Left renal cortex interstitium (tissue), 4 donors: ENCODE measurements around the gene CMIP. TPM values are rescaled to one million over a fixed set of nuclear protein-coding genes. Genes with fewer than 3 reads are reported as not detected.

Experiments
- DNase-seq, 4 donors: peaks; one replicate each; pipeline ENCODE4 v3.0.0-alpha.2; 2013; ENCODE audit warnings: low read depth in 4 of 4, low spot score in 2 of 4, missing footprints in 1 of 4
- polyA plus RNA-seq, 4 donors: library from polyadenylated mRNA; unstranded; fragments of 120-200 nt; gene quantifications; one replicate each; pipeline ENCODE4 v1.2.1, GENCODE V29; 2013; ENCODE audit not compliant: insufficient read length in 4 of 4

The CMIP gene
- polyA plus RNA-seq, 4 donors, result 39.5 to 53.2 (median 42.3) TPM

DNA sequence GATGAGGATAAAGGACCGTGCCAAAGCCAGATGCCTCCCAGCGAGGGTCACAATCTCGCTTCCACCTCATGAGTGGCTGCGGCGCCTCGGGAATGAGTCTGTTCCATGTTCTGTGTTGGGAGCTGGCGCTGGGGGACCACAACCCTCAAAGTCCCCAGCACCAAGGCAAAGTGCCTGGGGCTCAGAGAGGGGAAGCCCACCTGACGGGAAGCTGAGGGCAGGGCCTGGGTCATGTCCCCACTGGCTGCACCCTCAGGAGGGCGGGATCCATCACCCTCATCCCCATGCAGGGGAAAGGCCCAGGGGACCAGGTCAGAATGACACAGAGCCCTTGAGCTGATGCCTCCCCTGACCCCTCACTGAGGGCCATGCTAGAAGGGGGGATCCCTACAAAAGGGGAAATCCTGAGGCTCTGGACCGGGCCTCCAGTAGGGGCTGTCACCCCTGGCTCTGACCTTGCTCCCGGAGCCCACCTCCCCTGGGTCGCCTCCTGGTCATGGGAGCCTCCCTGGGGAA lies 183.2 kb downstream of the CMIP start:
- DNase-seq, result no peak

DNA sequence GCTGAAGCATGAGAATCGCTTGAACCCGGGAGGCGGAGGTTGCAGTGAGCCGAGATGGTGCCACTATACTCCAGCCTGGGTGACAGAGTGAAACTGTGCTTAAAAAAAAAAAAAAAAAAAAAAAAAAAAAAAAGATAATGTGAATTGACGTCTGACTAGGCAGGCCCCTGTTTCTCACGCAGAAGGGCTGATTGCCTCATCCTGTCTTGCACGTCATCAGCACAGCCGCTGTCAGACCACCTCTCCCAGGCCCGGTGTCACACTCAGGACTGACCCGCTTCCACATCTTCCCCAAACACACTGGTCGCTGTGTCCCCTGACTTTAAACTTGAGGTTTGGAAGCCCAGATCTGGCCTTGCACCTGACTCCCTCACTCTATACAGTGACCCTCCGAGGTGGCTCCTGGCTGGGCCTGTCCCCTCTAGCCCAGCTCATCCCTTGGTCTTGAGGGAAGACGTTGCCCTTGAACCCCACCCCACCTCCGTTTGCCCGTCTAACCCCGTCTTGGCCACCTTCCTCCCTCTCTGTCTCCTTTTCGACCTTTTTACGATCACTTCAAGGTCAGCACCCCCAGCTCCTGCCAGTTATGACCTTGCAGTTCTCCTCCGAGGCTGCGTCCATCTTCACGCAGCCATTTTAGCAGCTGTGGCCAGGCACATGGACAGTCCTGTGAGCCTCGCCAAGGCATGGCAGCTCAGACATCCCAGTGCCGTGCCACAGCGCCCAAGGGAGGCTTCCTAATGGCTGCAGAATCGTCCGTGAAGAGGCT lies 184.6 kb downstream of the CMIP start:
- no peak for DNase-seq

DNA sequence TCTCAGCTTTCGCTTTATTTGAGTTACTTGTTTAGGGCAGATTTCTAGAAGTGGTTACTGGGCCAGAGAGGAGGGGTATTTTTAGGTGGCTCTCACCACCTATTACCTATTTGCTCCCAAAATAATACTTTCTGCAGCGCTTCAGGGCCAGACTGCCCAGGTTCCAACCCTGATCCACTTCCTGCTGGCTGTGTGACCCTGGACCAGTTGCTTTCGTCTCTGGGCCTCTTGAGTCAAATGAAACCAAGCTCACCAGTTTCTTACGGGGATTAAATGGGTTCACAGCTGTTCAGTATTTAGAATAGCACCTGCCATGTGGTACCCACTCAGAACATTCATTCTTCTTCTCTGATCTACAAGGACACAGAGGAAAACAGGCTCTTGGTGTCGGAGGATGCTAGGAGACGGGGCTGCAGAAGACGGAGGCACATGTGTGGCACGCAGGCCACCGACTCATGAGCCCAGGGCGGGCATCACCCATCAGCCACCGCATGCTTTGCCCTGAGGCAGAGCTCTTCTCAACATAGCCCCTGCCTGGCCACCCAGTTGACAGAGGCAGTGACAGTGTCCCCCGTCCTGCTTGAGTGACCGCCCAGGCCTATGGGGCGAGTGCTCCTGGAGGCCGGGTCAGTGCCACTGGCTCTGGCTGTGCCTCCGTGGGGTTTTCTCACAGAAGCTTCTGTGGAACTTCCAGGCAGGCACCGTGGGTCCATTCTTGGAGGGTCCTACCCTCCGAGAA lies 185.5 kb downstream of the CMIP start:
- no peak for DNase-seq

DNA sequence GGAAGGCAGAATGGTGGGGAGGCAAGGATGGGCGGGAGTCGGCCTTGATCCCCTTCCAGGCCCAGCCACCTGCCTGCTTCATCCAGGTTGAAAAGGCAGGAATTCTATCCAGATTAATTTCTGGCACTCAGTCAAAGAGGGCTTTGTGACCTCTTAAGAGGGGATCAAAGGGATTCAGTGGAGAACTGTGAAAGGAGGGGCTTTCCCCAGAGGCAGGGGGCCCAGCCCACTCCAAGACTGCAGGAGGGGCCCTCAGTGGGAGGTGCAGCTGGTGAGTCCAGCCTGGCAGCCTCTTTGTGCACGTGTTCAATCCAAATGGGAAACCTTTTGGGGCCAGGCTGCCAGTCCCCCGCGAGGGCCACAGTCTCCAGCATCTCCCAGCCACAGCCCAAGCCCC lies 186.0 kb downstream of the CMIP start:
- DNase-seq, result no peak

DNA sequence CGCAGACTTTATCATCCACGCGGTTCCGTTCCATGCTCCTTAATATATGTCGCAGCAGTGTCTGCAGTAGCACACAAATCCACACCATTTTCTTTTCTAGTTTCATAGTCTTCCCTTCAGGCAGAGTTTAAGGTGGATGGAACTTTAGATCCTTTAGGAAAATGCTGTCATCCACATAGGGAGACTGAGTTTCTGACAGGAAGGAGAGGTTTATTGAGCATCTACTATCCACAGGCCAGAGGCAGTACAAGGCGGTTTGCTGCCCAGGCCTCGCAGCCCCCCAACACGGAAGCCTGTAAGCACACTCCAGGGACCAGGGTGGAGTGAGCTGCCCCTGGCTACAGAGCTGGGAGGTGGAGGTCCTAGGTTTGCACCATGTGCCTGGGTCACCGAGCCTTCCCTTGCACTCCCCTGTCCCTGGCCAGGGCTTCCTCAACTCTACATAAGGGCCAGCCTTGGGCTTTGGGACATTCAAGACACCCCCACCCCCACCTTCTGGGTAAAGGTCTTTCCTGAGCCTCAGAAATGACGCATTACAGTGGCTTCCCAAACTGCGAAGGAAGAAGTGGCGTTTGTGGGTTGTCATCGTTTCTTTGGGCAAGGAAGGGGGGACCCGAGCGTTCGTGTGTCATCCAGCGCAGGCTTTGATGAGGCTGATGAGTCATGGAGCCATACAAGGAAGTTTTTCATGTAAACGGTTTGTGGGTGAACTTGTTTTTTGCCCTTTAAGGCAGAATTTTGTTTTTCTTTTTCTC lies 188.0 kb downstream of the CMIP start:
- DNase-seq, result no peak

DNA sequence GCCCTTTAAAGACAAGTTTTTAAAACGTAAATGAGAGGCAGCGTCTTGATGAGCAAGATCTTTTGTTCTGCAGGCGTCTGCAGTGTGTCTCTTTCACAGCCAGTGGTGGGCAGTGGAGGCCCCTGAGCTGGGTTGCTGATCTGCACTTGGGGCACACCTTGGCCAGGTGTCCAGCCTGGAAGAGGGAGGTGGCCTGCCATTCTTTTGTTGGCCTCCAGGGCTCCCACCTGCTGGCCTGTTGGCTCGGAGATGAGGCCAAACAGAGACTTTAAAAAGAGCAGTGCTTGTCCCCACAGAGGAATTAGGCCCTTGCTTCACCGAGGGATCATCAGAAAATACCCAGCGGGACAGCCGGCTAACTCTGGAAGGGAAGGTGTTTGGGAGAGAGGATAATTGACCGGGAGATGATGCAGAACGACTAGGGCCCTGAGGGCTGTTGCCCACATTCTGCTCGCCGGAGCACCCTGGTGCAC lies 188.6 kb downstream of the CMIP start:
- no peak for DNase-seq

DNA sequence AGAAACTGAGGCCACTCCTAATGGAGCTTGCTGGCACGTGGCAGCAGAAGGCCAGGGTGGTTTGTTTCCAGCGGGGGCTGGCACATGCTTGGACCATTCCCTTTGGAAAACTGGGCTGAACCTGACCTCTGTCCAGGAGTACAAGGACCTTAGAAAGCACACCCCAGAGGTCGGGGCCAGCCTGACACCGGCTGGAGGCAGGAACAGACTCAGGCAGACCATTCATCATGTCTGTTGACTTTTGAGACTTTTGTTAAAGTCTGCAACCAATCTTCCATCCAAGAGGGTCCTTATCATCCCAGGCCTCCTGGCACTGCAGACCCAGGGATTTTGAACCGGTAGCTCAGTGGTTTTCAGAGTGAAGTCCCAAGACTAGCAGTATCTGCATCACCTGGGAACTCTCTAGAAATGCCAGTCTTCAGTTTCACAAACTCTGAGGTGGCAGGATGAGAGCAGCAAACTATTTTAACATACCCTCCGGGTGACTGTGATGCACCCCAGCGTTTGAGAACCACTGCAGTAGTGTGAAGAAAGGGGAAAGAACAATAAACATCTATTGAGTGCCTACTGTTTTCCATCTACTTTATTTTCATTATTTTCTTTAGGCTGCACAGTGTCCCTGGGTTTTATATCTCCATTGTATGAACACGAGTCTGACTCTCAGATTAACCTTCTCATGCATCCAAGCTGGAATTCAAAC lies 189.2 kb downstream of the CMIP start:
- DNase-seq, result no peak

DNA sequence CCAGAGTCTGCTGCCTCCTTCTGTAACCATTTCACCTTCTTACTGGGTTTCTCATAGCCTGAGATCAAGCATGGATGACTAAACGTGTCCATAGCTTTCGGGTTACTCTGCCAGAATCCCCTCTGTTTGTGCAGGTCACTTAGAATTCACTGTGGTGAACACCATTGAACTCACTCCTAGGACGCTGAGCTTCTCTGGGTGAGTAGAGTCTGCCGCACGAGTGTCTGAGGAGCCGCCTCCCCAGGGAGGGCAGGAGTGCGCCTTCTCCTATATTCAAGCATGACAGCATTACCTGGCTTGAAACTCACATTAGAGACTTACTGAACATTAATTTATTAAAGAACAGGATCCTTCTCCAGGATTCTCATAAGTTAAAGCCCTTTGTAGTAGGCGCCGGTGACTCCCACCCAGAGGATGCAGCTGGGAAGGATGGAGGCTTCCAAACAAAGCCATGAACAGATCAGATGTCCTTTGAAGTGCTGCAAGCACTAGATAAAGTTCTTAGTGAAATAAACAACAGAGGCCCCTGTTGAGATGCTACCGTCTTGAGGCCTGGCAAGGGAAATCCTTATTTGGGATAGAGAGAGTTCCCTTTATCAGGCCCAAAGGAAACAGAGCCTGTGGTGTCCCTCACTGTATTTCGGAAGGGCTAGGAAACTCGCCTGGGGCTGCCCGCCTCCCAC lies 189.9 kb downstream of the CMIP start:
- DNase-seq, result peak in 1 of 4 donors; percentile 52

DNA sequence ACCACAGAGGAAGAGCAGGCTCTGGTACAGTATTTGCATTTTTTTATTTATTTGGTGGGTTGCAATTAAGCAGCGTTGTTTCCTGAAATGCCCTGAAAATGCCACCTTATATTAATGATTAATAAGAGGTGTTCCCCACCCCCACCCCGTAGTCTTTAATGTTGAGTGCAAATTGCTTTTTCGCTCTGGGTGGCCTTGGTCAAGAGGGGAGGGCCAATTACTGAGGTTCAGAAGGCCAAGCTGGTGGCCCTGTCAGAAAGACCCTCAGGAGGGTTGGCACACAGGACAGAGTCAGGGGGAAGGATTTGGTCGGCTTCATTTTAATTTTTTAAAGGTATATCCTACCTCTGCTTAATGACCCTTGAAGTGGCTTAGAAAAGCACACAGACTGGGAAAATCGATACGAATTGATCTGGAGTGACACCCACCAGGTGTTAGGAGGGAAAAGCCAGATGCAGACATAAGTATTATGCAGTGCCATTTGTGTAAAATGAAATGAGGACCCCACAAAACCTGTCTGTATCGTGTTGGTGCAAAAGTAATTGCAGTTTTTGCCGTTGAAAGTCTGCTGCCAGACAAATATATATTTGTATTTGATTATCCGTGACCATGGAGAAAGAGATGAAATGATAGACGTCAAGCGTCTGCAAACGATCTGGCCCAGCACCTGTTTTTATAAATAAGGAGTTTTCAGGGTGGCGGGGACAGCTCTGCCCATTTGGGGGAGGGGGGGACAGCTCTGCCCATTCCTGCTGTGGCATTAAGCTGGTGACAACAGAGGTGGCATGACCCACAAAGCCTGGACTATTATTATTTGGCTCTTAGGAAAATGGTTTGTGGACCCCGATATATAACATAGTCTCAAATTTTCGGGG lies 190.7 kb downstream of the CMIP start:
- DNase-seq, result no peak

DNA sequence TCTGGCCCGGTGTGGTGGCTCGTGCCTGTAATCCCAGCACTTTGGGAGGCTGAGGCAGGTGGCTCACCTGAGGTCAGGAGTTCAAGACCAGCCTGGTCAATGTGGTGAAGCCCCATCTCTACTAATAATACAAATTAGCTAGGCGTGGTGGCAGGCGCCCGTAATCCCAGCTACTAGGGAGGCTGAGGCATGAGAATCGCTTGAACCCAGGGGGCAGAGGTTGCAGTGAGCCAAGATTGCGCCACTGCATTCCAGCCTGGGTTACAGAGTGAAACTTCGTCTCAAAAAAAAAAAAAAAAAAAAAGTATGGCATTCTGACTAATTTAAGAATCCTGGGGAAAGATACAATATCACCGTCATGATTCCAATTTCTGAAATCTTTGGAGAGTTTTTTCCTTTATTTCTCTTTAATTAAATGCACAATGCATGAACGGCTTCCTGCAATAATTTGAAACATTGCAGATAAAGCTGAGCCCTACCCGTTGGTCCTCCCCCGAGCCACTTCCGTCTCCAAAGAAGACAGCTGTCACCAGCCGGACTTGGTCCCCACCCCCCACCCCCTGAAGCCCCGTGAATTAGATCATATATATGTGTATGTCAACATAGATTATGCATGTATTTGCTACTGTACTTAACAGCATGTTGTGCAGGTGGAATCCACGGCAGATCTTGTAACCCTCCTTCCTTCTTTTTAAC lies 191.8 kb downstream of the CMIP start:
- no peak for DNase-seq

DNA sequence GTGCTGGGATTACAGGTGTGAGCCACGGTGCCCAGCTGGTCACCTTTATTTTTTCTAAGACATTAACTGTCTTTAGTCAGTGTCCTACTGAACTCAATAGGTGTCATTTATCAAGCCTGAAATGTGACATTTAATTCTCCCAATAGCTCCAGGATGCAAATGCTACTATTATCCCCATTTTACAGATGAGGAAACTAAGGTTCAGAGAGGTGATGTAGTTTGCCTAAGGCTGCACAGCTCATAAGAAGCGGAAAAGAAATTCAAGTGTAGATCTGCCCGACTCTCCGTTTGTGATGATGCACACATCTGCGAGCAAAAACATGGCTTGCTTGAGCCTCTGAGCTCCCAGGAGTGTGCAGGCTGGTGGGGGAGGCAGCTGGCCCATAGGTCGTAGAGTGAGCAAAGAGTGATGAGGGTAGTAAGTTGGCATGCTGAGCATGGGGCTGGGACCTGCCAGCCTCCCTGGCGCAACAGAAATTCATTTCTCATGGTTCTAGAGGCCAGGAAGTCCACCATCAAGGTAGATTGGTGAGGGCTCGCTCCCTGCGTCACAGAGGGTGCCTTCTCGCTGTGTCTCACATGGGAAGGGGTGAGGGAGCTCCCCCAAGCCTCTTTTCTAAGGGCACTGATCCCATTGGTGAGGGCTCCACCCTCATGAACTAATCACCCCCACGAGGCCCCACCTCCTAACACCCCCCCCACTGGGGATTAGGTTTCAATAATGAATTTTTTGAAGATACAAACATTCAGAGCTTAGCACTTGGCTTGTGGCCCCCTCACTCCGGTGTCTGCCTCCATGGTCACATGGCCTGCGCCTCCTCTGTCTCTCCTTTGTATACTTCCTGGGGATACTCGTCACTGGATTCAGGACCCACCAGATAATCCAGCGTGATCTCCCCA lies 193.0 kb downstream of the CMIP start:
- no peak for DNase-seq

DNA sequence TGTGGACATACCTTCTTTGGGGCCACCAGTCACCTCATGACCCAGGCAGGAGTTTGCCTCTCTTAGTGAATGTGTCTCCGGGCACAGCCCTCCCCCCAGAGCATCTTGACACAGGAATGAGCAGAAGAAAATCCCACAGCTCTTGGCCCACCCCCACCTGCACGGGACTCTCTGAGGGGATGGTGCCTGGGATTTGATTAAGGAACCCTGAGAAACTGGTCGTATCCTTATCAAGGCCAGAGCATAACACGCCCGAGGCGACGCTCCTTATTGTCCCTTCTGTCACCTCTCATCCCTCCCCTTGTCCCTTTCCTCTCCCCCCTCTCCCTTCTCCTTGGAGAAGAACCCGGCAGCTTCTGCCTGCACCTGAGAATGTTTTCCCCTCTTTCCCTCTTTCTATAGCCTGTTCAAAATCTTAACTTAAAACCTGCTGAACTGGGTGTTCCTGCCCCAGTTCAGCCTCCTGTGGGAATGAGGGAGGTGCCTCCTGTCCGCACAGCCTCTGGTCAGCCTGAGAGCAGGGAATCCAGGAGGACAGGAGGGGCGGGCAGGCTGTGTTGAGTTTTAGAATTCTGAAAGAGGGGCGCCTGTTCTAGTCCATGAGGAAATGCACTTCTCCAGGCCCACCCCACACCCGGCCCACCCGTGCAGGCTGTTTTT lies 193.8 kb downstream of the CMIP start:
- DNase-seq, result no peak

DNA sequence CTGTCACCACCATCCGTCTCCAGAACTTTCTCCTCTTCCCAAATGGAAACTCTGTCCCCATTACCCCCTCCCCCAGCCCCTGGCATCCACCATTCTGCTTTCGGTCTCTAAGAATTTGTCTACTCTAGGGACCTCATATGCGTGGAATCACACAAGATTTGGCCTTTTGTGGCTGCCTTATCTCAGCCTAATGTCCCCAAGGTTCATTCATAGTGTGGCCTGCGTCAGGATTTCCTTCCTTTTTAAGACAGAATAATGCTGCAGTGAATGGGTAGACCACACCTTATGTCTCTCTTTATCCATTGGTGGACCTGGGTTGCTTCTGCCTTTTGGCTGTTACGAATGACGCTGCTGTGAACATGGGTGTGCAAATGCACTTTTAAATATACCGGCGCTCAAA lies 194.7 kb downstream of the CMIP start:
- DNase-seq, result no peak

DNA sequence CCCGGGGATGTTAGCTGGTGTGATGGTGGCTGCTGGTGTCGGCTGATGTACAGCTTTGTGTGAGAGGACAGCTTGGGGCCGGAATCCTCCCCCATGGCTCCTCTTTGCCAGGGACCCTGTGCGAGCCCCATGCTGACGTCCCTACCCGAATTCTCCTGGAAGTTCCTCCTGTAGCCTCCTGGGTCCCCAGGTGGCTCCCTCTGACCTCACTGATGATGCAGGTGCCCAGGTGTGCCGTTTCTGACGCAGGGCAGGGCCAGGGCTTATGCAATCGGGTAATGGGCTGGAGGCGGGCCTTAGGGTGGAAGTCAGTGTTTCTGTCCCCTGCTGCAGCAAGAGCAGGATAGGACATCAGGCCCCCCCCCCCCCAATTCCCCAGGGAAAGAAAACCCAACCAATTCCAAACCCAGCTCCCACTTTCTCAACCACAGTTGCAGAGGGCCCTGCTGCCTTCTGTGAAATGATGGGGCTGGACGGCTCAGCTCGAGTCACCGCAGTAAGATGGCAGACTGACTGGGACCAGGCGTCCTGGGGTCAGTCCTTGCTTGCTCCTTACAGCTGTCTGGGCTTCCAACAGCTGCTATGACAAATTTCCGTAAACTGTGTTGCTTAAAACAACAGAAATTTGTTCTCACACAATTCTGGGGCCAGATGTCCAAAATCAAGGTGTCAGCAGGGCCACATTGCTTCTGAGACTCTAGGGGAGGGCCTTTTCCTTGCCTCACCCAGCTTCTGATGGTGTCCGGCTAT lies 195.5 kb downstream of the CMIP start:
- DNase-seq, result no peak

DNA sequence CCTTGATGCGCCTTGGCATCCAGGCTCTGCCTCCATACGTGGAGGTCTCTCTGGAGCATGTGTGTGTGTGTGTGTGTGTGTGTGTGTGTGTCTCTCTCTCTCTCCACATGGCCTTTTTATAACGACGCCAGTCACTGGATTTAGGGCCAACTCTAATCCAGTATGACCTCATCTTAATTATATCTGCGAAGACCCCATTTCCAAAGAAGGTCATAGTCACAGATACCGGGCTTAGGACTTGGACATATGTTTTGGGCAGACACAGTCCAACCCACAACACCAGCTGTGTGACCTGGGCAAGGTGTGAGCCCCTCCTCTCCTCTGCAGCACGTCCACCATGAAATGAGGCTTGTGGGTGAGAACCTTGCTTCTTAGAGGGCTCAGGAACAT lies 196.1 kb downstream of the CMIP start:
- no peak for DNase-seq
